Placental epithelial cell (primary cell): ENCODE data around the gene IGSF21. TPM values are rescaled to one million over a fixed set of nuclear protein-coding genes. Genes with fewer than 3 reads are reported as not detected.

Experiments used
- total RNA-seq: library from RNA; depleted of rRNA; stranded (reverse); fragments of >200 nt; gene quantifications from 2 replicates; pipeline ENCODE4 v1.2.3, GENCODE V29; 2012

The IGSF21 gene
- not detected in 2 replicates for total RNA-seq

GRCh38 chr1:18107369-18108298 is at the start of gene IGSF21:
TSS of gene IGSF21 (plus strand) at chr1:18107798. CDS start at chr1:18108129, 331 bp downstream.

